K562 (cell line): ENCODE results near the gene CDK9. TPM values are rescaled to one million over a fixed set of nuclear protein-coding genes. Genes with fewer than 3 reads are reported as not detected.

Experiments
- BHLHE40 ChIP-seq: IDR thresholded peaks from 2 replicates; pipeline ENCODE4 v1.6.1; 2011; ENCODE audit warnings: low read length, improper control_type of control experiment
- JUN ChIP-seq, 2 experiments: sonication (generic) in 1 of 2; formaldehyde crosslinking in 1 of 2; IDR thresholded peaks; 2 replicates each; pipeline versions ENCODE4 v1.6.1 to v1.8.0; 2012 to 2022; ENCODE audit warnings: borderline replicate concordance in 2 of 2, mild to moderate bottlenecking in 2 of 2, improper control_type of control experiment in 1 of 2, low read depth in 1 of 2, low read length in 1 of 2, missing genetic modification reagents in 1 of 2
- NFIX ChIP-seq: fragments of 250-450 bp; sonication (Bioruptor Pico); IDR thresholded peaks from 2 replicates; pipeline ENCODE4 v1.4.0; 2020; ENCODE audit warnings: low read depth, mild to moderate bottlenecking, moderate library complexity
- STAT5A ChIP-seq: IDR thresholded peaks from 2 replicates; pipeline ENCODE4 v1.6.1; 2012; ENCODE audit warnings: low read length, inconsistent platforms, borderline replicate concordance
- TBL1XR1 ChIP-seq, 2 experiments: IDR thresholded peaks; 2 replicates each; pipeline ENCODE4 v1.6.1; 2012; ENCODE audit warnings: improper control_type of control experiment in 2 of 2, low read length in 2 of 2, mild to moderate bottlenecking in 1 of 2
- ZNF165 ChIP-seq: fragments of 250-450 bp; sonication (Bioruptor Pico); IDR thresholded peaks from 2 replicates; pipeline ENCODE4 v1.4.0; 2020; ENCODE audit warnings: borderline replicate concordance
- ZNF77 ChIP-seq: fragments of 250-450 bp; sonication (Bioruptor Pico); IDR thresholded peaks from 2 replicates; pipeline ENCODE4 v1.5.0; 2020
- polyA plus RNA-seq, 8 experiments: library from polyadenylated mRNA; depleted of rRNA in 4 of 8; stranded (reverse) in 5 of 8; unstranded in 3 of 8; fragments of >200 nt; fragmentation: Nextera tagmentation in 2 of 8; fragmentation: Illumina TruSeq in 1 of 8; extraction: Ambion mirVana in 2 of 8; extraction: Trizol in 1 of 8; gene quantifications; 2 replicates each; pipeline versions ENCODE4 v1.2.1 to v1.2.3, GENCODE V29; 2011 to 2014; ENCODE audit warnings: inconsistent platforms in 1 of 8, missing spikeins in 1 of 8
- total RNA-seq, 7 experiments: library from RNA; depleted of rRNA in 6 of 7; stranded (reverse); fragments of >200 nt in 6 of 7; fragmentation: Illumina TruSeq in 2 of 7; extraction: Trizol in 2 of 7; gene quantifications; 2 replicates each; pipeline versions ENCODE4 v1.2.1 to v1.2.3, GENCODE V29; 2011 to 2021; ENCODE audit warnings: low replicate concordance in 1 of 7
- TF ChIP-seq, protein P1 (sequence below): fragments of 200-800 bp; sonication (Bioruptor generic); IDR thresholded peaks from 2 replicates; pipeline ENCODE4 v1.6.1; 2016; ENCODE audit warnings: missing genetic modification characterization, missing compliant biosample characterization
- TF ChIP-seq, protein P2 (sequence below), 2 experiments: fragments of 450-650 bp; IDR thresholded peaks; 2 replicates each; pipeline ENCODE4 v1.6.1; 2016; ENCODE audit warnings: mild to moderate bottlenecking in 2 of 2, borderline replicate concordance in 1 of 2, low read depth in 1 of 2, moderate library complexity in 1 of 2
- TF ChIP-seq, protein P3 (sequence below): fragments of 450-650 bp; formaldehyde crosslinking; IDR thresholded peaks from 2 replicates; pipeline ENCODE4 v1.4.0; 2022; ENCODE audit warnings: missing genetic modification characterization

CDK9 gene
- total and polyA plus RNA-seq, 9 of the 15 experiments (the other 6 are each of a cell fraction or from before 2014, with no cell fraction given): 4.2 to 78.6 (median 33.0) TPM

DNA sequence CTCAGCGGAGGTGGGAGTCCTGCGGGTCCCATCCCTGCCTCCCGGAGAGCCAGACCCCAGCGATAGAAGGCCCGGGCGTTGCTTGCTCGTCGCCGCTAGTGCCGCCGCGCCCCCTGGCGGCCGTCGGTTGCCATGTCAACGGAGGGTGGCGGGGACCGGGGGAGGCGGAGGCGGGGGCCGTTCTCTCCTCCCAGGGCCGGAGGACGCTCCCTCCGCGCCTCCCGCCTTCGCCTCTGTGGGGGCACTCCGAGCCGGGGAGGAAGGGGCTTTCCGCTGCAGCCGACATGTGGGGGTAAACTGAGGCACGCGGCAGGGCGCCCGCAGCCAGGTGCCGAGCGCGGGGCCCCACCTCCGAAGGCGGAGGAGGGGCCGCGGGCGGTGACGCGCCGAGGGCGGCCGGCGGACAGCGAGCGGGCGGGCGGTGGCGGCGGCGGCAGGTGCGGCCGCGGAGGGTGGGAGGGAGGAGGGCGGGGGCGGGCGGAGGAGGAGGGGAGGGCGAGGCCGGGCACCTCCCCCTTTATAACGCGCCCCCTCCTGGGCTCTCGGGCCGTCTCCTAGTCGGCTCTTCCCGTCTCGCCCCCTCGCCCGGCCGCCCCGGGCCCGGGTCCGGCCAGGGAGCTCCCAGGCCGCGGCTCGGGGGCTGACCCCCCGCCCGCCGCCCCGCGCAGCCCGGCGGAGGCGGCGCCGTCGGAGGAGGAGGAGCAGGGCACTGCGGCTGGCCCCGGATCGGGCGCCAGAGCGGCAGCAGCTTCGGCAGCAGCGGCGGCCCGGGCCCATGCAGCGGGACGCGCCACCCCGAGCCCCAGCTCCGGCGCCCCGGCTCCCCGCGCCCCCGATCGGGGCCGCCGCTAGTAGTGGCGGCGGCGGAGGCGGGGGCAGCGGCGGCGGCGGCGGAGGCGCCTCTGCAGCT lies 556 bp upstream of the CDK9 start (continued):
- no peak for TF ChIP-seq TBL1XR1 (IDR thresholded peaks at IDR 0.05; ENCODE audit: low read length in 2 of 2)
- no peak for TF ChIP-seq ZNF165
- TF ChIP-seq, protein P1, sequence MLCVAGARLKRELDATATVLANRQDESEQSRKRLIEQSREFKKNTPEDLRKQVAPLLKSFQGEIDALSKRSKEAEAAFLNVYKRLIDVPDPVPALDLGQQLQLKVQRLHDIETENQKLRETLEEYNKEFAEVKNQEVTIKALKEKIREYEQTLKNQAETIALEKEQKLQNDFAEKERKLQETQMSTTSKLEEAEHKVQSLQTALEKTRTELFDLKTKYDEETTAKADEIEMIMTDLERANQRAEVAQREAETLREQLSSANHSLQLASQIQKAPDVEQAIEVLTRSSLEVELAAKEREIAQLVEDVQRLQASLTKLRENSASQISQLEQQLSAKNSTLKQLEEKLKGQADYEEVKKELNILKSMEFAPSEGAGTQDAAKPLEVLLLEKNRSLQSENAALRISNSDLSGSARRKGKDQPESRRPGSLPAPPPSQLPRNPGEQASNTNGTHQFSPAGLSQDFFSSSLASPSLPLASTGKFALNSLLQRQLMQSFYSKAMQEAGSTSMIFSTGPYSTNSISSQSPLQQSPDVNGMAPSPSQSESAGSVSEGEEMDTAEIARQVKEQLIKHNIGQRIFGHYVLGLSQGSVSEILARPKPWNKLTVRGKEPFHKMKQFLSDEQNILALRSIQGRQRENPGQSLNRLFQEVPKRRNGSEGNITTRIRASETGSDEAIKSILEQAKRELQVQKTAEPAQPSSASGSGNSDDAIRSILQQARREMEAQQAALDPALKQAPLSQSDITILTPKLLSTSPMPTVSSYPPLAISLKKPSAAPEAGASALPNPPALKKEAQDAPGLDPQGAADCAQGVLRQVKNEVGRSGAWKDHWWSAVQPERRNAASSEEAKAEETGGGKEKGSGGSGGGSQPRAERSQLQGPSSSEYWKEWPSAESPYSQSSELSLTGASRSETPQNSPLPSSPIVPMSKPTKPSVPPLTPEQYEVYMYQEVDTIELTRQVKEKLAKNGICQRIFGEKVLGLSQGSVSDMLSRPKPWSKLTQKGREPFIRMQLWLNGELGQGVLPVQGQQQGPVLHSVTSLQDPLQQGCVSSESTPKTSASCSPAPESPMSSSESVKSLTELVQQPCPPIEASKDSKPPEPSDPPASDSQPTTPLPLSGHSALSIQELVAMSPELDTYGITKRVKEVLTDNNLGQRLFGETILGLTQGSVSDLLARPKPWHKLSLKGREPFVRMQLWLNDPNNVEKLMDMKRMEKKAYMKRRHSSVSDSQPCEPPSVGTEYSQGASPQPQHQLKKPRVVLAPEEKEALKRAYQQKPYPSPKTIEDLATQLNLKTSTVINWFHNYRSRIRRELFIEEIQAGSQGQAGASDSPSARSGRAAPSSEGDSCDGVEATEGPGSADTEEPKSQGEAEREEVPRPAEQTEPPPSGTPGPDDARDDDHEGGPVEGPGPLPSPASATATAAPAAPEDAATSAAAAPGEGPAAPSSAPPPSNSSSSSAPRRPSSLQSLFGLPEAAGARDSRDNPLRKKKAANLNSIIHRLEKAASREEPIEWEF: no peak
- TF ChIP-seq NFIX (CRISPR knock-in tag): no peak
- no peak for TF ChIP-seq ZNF77 (CRISPR knock-in tag)
- TF ChIP-seq, protein P2, sequence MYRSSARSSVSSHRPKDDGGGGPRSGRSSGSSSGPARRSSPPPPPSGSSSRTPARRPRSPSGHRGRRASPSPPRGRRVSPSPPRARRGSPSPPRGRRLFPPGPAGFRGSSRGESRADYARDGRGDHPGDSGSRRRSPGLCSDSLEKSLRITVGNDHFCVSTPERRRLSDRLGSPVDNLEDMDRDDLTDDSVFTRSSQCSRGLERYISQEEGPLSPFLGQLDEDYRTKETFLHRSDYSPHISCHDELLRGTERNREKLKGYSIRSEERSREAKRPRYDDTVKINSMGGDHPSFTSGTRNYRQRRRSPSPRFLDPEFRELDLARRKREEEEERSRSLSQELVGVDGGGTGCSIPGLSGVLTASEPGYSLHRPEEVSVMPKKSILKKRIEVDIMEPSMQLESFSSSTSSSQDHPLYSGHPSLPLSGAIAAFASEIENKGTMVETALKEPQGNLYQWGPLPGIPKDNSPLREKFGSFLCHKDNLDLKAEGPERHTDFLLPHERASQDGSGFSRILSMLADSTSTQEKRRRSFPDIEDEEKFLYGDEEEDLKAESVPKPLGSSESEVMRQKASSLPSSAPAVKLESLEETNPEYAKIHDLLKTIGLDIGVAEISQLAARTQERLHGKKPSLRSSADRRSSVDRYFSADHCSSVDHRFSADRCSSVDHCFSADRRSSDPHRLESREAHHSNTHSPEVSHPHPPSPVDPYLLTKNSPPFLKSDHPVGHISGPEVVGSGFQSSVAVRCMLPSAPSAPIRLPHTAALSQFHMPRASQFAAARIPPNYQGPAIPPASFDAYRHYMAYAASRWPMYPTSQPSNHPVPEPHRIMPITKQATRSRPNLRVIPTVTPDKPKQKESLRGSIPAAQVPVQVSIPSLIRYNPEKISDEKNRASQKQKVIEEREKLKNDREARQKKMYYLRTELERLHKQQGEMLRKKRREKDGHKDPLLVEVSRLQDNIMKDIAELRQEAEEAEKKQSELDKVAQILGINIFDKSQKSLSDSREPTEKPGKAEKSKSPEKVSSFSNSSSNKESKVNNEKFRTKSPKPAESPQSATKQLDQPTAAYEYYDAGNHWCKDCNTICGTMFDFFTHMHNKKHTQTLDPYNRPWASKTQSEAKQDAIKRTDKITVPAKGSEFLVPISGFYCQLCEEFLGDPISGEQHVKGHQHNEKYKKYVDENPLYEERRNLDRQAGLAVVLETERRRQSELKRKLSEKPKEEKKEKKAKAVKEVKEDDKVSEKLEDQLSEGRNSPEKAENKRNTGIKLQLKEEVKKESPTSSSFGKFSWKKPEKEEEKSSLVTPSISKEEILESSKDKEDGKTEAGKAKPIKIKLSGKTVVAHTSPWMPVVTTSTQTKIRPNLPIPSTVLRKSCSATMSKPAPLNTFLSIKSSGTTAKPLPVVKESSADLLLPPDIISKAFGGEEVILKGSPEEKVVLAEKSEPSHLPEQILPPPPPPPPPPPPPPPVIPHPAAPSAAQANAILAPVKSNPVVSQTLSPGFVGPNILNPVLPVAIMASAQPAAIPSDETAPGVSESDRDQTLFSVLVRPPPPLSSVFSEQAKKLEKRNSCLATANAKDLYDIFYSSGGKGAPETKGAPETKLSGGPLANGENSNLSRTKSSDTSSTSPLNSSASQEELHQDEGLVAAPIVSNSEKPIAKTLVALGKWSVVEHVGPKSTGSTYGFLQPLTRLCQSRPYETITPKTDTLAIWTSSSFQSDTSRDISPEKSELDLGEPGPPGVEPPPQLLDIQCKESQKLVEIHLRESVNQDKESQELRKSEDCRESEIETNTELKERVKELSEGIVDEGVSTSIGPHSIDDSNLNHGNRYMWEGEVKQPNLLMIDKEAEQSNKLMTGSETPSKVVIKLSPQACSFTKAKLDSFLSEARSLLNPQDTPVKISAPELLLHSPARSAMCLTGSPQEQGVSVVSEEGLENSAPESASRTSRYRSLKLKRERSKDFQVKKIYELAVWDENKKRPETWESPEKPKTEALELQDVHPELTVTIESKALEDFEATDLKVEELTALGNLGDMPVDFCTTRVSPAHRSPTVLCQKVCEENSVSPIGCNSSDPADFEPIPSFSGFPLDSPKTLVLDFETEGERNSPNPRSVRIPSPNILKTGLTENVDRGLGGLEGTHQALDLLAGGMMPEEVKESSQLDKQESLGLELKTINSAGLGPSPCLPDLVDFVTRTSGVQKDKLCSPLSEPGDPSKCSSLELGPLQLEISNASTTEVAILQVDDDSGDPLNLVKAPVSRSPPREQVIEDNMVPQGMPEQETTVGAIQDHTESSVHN (IDR thresholded peaks at IDR 0.05; ENCODE audit: borderline replicate concordance in 1 of 2, low read depth in 1 of 2): no peak
- TF ChIP-seq BHLHE40: no peak
- no peak for TF ChIP-seq STAT5A
- TF ChIP-seq, protein P3, sequence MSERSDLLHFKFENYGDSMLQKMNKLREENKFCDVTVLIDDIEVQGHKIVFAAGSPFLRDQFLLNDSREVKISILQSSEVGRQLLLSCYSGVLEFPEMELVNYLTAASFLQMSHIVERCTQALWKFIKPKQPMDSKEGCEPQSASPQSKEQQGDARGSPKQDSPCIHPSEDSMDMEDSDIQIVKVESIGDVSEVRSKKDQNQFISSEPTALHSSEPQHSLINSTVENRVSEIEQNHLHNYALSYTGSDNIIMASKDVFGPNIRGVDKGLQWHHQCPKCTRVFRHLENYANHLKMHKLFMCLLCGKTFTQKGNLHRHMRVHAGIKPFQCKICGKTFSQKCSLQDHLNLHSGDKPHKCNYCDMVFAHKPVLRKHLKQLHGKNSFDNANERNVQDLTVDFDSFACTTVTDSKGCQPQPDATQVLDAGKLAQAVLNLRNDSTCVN (CRISPR knock-in tag): no peak
- no peak for TF ChIP-seq JUN (IDR thresholded peaks at IDR 0.05; ENCODE audit: borderline replicate concordance, low read depth, low read length)
- TF ChIP-seq JUN (CRISPR knock-in tag; IDR thresholded peaks at IDR 0.05; ENCODE audit: borderline replicate concordance): no peak
